ENCODE data around the gene KIF6. TPM values are rescaled to one million over a fixed set of nuclear protein-coding genes. Genes with fewer than 3 reads are reported as not detected.

KIF6 gene
- total and polyA plus RNA-seq, 4 experiments from 2014 or later = not detected

GRCh38 chr6:39614393-39614950 lies 110.7 kb downstream of the KIF6 start:
- H3K36me3 Mint-ChIP-seq = no peaks in the 10 kb centered on the region
- H3K9me3 Mint-ChIP-seq = no peaks in the 10 kb centered on the region
- Histone ChIP-seq H3K36me3 (ENCODE audit: insufficient read depth, low read length) (no peaks in the 10 kb centered on the region), H3K4me1 (ENCODE audit: insufficient read depth, low read length) (no peaks in the 10 kb centered on the region), H3K4me3 (ENCODE audit: low read length in 2 of 2) (no peak overlapping the region), H3K27ac (ENCODE audit: low read depth, low read length) (no peak overlapping the region), H3K27me3 (ENCODE audit: insufficient read depth, low read length) (no peaks in the 10 kb centered on the region), H3K9me3 (ENCODE audit: control insufficient read depth in 1 of 2, low read length in 2 of 2) (no peaks in the 10 kb centered on the region)
- intact Hi-C loops (cut with micrococcal nuclease) = no loop called here
- no peak overlapping the region for H3K27ac Mint-ChIP-seq
- H3K4me1 Mint-ChIP-seq = no peaks in the 10 kb centered on the region
- H3K27me3 Mint-ChIP-seq = peaks cover 0 to 3% of the 10 kb centered on the region in 2 donors
- no peak overlapping the region for H3K4me3 Mint-ChIP-seq
- no peak for DNase-seq
- POLR2A ChIA-PET (ENCODE audit: partially characterized antibody) = no interaction called here
- CTCF ChIA-PET (ENCODE audit: partially characterized antibody) = no interaction called here

- CTCF ChIA-PET (ENCODE audit: partially characterized antibody) = no interaction called here
Measured at GRCh38 chr6:39610221-39610620, 115.0 kb downstream of the KIF6 start.

GRCh38 chr6:39608652-39609345 lies 116.4 kb downstream of the KIF6 start:
- peaks cover 0 to 3% of the 10 kb centered on the region in 2 donors for H3K27me3 Mint-ChIP-seq
- Histone ChIP-seq H3K36me3 (ENCODE audit: insufficient read depth, low read length) (no peaks in the 10 kb centered on the region), H3K4me3 (ENCODE audit: low read length in 2 of 2) (no peak overlapping the region), H3K27me3 (ENCODE audit: insufficient read depth, low read length) (no peaks in the 10 kb centered on the region), H3K27ac (ENCODE audit: low read depth, low read length) (no peak overlapping the region), H3K9me3 (ENCODE audit: control insufficient read depth in 1 of 2, low read length in 2 of 2) (no peaks in the 10 kb centered on the region), H3K4me1 (ENCODE audit: insufficient read depth, low read length) (no peaks in the 10 kb centered on the region)
- CTCF ChIA-PET (ENCODE audit: partially characterized antibody) = no interaction called here
- no peaks in the 10 kb centered on the region for H3K4me1 Mint-ChIP-seq
- DNase-seq = no peak
- no peak overlapping the region for H3K27ac Mint-ChIP-seq
- no peaks in the 10 kb centered on the region for H3K36me3 Mint-ChIP-seq
- no peaks in the 10 kb centered on the region for H3K9me3 Mint-ChIP-seq
- POLR2A ChIA-PET (ENCODE audit: partially characterized antibody) = no interaction called here
- H3K4me3 Mint-ChIP-seq = no peak overlapping the region
- intact Hi-C loops (cut with micrococcal nuclease) = no loop called here

More at GRCh38 chr6:39610221-39610620, 115.0 kb downstream of the KIF6 start:
- no peaks in the 10 kb centered on the region for H3K4me1 ChIP-seq (ENCODE audit: insufficient read depth, low read length)
- Mint-ChIP-seq H3K36me3 (no peaks in the 10 kb centered on the region), H3K4me3 (no peak overlapping the region), H3K9me3 (no peaks in the 10 kb centered on the region), H3K27ac (no peak overlapping the region), H3K27me3 (peaks cover 0 to 3% of the 10 kb centered on the region in 2 donors), H3K4me1 (no peaks in the 10 kb centered on the region)
- no peak overlapping the region for H3K27ac ChIP-seq (ENCODE audit: low read depth, low read length)
- H3K4me3 ChIP-seq (ENCODE audit: low read length in 2 of 2) = no peak overlapping the region
- POLR2A ChIA-PET (ENCODE audit: partially characterized antibody) = no interaction called here
- H3K9me3 ChIP-seq (ENCODE audit: control insufficient read depth in 1 of 2, low read length in 2 of 2) = no peaks in the 10 kb centered on the region
- intact Hi-C loops (cut with micrococcal nuclease) = no loop called here
- DNase-seq = no peak
- no peaks in the 10 kb centered on the region for H3K36me3 ChIP-seq (ENCODE audit: insufficient read depth, low read length)
- no peaks in the 10 kb centered on the region for H3K27me3 ChIP-seq (ENCODE audit: insufficient read depth, low read length)

- no peak overlapping the region for H3K4me3 Mint-ChIP-seq
- no peaks in the 10 kb centered on the region for H3K9me3 ChIP-seq (ENCODE audit: control insufficient read depth in 1 of 2, low read length in 2 of 2)
- DNase-seq = no peak
- POLR2A ChIA-PET (ENCODE audit: partially characterized antibody) = no interaction called here
- no peak overlapping the region for H3K27ac ChIP-seq (ENCODE audit: low read depth, low read length)
- no peaks in the 10 kb centered on the region for H3K36me3 Mint-ChIP-seq
- no peak overlapping the region for H3K4me3 ChIP-seq (ENCODE audit: low read length in 2 of 2)
- H3K9me3 Mint-ChIP-seq = peaks cover 0 to 3% (median 0%) of the 10 kb centered on the region in 8 donors
- no peak overlapping the region for H3K27ac Mint-ChIP-seq
- CTCF ChIA-PET (ENCODE audit: partially characterized antibody) = no interaction called here
- no peaks in the 10 kb centered on the region for H3K27me3 ChIP-seq (ENCODE audit: insufficient read depth, low read length)
- H3K27me3 Mint-ChIP-seq = peaks cover 0 to 5% of the 10 kb centered on the region in 2 donors
- intact Hi-C loops (cut with micrococcal nuclease) = no loop called here
- H3K4me1 Mint-ChIP-seq = no peaks in the 10 kb centered on the region
- H3K36me3 ChIP-seq (ENCODE audit: insufficient read depth, low read length) = no peaks in the 10 kb centered on the region
- H3K4me1 ChIP-seq (ENCODE audit: insufficient read depth, low read length) = no peaks in the 10 kb centered on the region
Measured at GRCh38 chr6:39602601-39603519, 122.3 kb downstream of the KIF6 start.

GRCh38 chr6:39599973-39600372 lies 125.2 kb downstream of the KIF6 start:
- Mint-ChIP-seq H3K27ac (no peak overlapping the region), H3K4me1 (no peaks in the 10 kb centered on the region), H3K27me3 (peaks cover 5 to 10% of the 10 kb centered on the region in 2 donors), H3K36me3 (no peaks in the 10 kb centered on the region), H3K9me3 (peaks cover 0 to 3% (median 0%) of the 10 kb centered on the region in 8 donors), H3K4me3 (no peak overlapping the region)
- no peaks in the 10 kb centered on the region for H3K4me1 ChIP-seq (ENCODE audit: insufficient read depth, low read length)
- H3K36me3 ChIP-seq (ENCODE audit: insufficient read depth, low read length) = no peaks in the 10 kb centered on the region
- DNase-seq = no peak
- H3K27ac ChIP-seq (ENCODE audit: low read depth, low read length) = no peak overlapping the region
- POLR2A ChIA-PET (ENCODE audit: partially characterized antibody) = no interaction called here
- intact Hi-C loops (cut with micrococcal nuclease) = no loop called here
- CTCF ChIA-PET (ENCODE audit: partially characterized antibody) = no interaction called here
- no peak overlapping the region for H3K4me3 ChIP-seq (ENCODE audit: low read length in 2 of 2)
- H3K9me3 ChIP-seq (ENCODE audit: control insufficient read depth in 1 of 2, low read length in 2 of 2) = no peaks in the 10 kb centered on the region
- H3K27me3 ChIP-seq (ENCODE audit: insufficient read depth, low read length) = no peaks in the 10 kb centered on the region

- Mint-ChIP-seq H3K4me3 (no peak overlapping the region), H3K4me1 (no peaks in the 10 kb centered on the region), H3K9me3 (peaks cover 0 to 3% (median 0%) of the 10 kb centered on the region in 8 donors), H3K27ac (no peak overlapping the region), H3K27me3 (peaks cover 5 to 10% of the 10 kb centered on the region in 2 donors), H3K36me3 (no peaks in the 10 kb centered on the region)
- intact Hi-C loops (cut with micrococcal nuclease) = no loop called here
- Histone ChIP-seq H3K4me1 (ENCODE audit: insufficient read depth, low read length) (no peaks in the 10 kb centered on the region), H3K9me3 (ENCODE audit: control insufficient read depth in 1 of 2, low read length in 2 of 2) (no peaks in the 10 kb centered on the region), H3K4me3 (ENCODE audit: low read length in 2 of 2) (no peak overlapping the region), H3K27ac (ENCODE audit: low read depth, low read length) (no peak overlapping the region), H3K36me3 (ENCODE audit: insufficient read depth, low read length) (no peaks in the 10 kb centered on the region), H3K27me3 (ENCODE audit: insufficient read depth, low read length) (no peaks in the 10 kb centered on the region)
- ChIA-PET CTCF (ENCODE audit: partially characterized antibody) (no interaction called here), POLR2A (ENCODE audit: partially characterized antibody) (no interaction called here)
- DNase-seq = no peak
Measured at GRCh38 chr6:39599341-39599740, 125.9 kb downstream of the KIF6 start.

GRCh38 chr6:39594285-39594684 lies 130.9 kb downstream of the KIF6 start:
- H3K27me3 Mint-ChIP-seq = peaks cover 6% of the 10 kb centered on the region in 2 donors
- H3K9me3 Mint-ChIP-seq = peaks cover 0 to 2% (median 0%) of the 10 kb centered on the region in 8 donors
- no peaks in the 10 kb centered on the region for H3K4me1 ChIP-seq (ENCODE audit: insufficient read depth, low read length)
- no peaks in the 10 kb centered on the region for H3K27me3 ChIP-seq (ENCODE audit: insufficient read depth, low read length)
- H3K4me1 Mint-ChIP-seq = no peaks in the 10 kb centered on the region
- H3K36me3 Mint-ChIP-seq = no peaks in the 10 kb centered on the region
- no peaks in the 10 kb centered on the region for H3K36me3 ChIP-seq (ENCODE audit: insufficient read depth, low read length)
- H3K27ac ChIP-seq (ENCODE audit: low read depth, low read length) = no peak overlapping the region
- ChIA-PET CTCF (ENCODE audit: partially characterized antibody) (no interaction called here), POLR2A (ENCODE audit: partially characterized antibody) (no interaction called here)
- no peak for DNase-seq
- no peak overlapping the region for H3K4me3 ChIP-seq (ENCODE audit: low read length in 2 of 2)
- no peak overlapping the region for H3K27ac Mint-ChIP-seq
- no peaks in the 10 kb centered on the region for H3K9me3 ChIP-seq (ENCODE audit: control insufficient read depth in 1 of 2, low read length in 2 of 2)
- intact Hi-C loops (cut with micrococcal nuclease) = no loop called here
- H3K4me3 Mint-ChIP-seq = no peak overlapping the region
